GM12892 (cell line): Measurements from ENCODE around the gene MYOCOS.

ENCODE experiments used
- POLR2A ChIP-seq: IDR thresholded peaks from 2 replicates; pipeline ENCODE4 v1.6.1; 2011; ENCODE audit warnings: low read depth, low read length, control low read depth
- TAF1 ChIP-seq: IDR thresholded peaks from 2 replicates; pipeline ENCODE4 v1.6.1; 2011; ENCODE audit warnings: low read depth, mild to moderate bottlenecking, control low read depth, low read length, borderline replicate concordance

DNA sequence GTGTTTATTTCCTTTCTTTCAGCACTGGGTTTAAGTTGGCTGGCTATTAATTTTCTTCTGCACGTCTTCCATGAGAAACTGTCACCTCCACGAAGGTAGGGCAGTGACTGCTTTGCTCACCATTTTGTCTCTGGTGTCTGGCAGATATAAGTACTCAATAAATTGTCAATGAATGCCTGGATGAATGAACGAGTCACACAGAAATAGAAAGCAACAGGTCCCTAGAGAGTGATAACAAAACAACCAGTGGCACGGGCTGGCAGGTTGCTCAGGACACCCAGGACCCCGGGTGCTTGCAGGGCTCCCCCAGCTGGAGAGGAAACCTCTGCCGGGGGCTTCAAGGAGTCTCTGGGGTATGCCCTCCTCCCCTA lies 33.7 kb downstream of the MYOCOS start:
- no peak for TF ChIP-seq POLR2A
- no peak for TF ChIP-seq TAF1
